Limb (tissue), 2 donors: ENCODE results near the gene ETFDH.
"Not testable (repeated sequence)": the region's sequence is repeated elsewhere in the genome, so short reads cannot be mapped to it uniquely, and the experiment has no call there.

Source experiments
- DNase-seq, 2 donors: peaks; one replicate each; pipeline ENCODE4 v3.0.0-alpha.2; 2016; ENCODE audit errors: extremely low spot score in 2 of 2

Gene ETFDH

GRCh38 chr4:158754385-158755180 is 82.5 kb downstream of the ETFDH start:
- no peak for DNase-seq

- DNase-seq = not testable (repeated sequence)
These were observed 83.7 kb downstream of the ETFDH start for GRCh38 chr4:158755819-158756218.

DNA sequence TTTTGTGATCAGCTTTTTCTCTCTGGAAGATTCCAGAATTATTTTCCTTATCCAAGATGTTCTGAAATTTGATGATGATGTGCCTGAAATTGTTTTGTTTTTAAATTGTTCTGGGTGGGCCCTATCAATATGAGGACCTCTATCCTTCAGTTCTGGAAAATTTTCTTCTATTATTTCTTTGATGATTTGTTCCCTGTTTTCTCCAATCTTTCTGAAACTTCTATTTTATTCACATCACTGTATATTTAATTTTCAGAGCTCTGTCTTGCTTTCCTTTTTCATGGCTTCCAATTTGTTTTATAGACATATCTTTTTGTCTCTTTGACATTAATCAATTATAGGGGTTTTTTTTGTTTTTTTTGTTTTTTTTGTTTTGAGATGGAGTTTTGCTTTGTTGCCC is 84.5 kb downstream of the ETFDH start:
- DNase-seq = no peak

- DNase-seq = no peak
These were observed 86.0 kb downstream of the ETFDH start for GRCh38 chr4:158758142-158758541.

GRCh38 chr4:158758703-158759102 is 86.6 kb downstream of the ETFDH start:
- no peak for DNase-seq
